Pons (tissue), 1 donor: Measurements from ENCODE around the gene STC2.

Experiments
- DNase-seq: peaks from one replicate; pipeline ENCODE4 v3.0.0-alpha.2; 2016; ENCODE audit warnings: low spot score

The STC2 gene

DNA sequence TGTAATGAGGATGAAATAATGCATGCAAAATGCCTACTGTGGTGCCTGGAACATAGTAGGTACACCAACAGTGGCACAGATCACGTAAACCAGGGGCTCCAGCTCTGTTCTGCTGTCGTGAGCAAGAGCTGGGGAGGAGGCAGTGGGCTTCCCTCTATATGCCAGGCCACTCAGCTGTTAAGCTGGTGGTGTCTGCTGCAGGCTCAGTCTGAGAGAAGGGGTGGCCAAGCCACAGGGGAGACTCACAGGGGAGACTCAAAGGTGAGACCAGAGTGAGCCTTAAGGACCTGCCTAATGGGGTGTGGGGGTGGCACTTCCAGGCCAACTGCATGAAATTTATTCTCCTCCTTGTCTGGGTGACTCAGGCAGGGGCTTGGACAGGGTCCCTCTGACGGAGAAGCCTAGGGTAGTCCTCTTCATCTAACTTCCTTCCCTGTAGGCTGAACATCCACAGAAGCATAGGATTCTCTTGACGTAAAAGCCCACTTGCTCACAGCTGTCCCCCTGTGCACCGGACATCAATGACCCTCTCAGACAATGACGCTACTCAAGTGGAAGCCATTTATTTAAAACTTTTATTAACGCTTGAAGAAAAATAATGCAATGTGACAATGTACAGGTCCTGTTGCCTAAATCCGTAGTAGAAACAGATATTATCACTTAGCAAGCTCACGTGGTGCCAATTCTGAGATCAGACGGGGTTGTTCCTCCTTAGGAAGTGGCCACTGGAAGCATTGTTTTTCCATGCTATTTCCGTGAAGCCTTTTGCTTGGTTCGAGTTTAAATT, 13.9 kb downstream of the STC2 start:
- DNase-seq = no peak

DNA sequence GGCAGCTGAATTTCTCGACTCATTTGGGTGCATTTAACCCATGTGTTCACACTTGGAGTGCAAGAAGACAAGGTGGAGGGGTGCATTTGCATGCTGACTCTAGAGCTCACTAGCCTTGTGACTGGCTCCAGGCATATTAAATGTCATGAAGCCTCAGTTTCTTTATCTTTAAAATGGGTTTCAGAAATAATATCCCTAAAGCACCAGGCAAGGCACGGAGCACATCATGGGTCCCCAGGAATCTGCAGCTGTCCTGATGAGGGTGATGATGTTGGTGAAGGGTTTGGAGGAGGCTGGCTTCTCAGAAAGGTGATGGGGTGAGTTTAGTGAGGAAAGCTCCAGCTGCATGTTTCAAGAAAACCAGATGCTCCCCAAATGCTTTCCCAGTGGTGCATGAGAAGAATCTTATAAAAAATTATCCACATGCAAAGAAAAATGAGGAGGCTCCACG, 14.8 kb downstream of the STC2 start:
- DNase-seq = no peak

DNA sequence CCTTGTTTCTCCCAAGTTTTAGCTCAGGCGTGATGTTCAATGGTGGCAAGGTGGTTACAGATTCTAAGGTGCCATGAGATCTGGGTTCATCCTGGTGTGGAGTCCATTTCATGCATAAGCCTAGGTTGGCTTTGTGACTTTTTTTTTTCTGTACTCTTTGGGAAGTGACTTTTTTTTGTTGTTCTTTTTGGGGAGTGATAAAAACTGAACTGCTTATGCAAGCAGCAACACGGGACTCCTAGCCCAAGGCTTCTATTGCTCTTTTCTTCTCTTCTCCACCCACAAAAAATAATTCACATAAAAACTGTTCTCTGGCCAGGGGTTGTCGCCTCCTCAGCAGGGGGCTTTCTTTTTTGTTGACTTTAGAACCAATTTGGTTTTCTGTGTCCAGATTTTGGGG, 15.4 kb downstream of the STC2 start:
- DNase-seq = no peak

DNA sequence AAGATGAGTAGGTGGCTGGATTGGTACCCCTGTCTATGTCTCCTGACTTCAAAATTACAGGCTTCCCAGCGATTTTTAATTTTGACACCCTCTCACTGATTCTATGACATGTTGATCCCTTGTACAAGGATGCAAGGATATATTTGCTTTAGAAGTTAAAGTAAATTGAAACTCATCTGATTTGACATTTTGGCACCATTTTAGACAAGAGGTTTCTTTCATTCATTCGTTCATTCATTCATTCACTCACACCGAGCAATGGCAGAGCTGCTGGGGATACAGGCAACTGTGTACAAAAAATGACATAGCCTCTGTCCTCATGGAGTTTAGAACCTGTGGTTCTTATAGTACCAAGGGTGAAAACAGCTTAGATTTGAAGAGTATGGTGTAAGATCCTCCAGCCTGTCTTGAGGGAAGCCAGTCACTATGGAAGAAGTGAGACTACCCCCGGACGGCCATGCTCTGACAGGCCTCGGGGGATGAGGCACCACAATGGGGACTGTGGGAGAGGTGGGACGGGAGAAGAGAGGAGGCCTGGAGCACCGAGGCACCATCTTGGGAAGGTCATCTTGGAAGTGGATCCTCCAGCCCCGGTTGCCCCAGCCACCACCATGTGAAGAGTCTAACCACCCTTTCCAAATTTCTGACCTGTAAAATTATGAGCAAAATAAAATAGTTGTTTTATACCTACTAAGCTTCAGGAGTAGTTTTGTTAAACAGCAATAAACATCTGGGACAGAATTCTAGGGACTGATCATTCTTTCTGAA, 16.2 kb downstream of the STC2 start:
- DNase-seq = no peak

DNA sequence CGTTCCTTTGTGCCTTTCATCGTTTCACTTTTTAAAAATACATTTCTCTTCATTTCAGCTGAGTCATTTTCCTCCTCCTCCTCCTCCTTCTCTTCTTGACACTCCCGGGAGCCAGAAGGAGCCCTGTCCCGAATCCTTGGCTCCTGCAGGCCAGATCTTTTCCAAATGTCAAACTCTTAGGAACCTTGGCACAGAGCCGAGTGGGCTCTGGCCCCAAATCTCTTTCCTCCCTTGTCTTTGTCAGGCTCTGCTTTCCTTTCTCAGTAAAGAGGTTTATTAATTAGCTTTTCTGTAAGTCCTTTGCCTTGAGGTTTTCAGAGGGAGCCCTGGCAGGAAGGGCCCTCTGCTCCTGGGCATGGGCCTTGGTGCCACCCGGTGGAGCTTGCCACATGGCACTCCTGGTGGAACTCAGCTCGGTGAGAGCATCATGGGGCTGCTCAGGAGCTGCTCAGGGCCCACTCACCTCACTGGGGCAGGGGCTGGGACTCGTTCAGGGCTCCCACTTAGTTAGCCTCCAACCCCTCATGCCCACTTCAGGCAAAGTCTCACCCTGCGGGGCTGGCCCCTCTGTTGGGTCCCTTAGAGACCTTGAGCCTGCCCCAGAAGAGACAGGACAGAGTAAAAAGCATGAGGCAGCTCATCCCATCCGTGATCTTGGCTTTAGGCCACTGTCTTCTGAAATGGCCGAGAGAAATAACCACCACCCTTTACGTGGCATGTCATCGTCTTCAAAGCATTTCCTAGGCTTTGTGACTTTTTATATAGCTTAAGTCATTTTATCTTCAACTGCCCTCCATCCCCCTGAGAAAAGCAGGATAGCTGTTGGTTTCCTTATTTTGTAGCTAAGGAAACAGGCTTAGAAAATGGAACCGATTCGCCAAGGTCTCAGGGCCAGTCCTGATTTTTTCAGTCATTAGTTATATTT, 17.1 kb downstream of the STC2 start:
- DNase-seq = peak; percentile 73

DNA sequence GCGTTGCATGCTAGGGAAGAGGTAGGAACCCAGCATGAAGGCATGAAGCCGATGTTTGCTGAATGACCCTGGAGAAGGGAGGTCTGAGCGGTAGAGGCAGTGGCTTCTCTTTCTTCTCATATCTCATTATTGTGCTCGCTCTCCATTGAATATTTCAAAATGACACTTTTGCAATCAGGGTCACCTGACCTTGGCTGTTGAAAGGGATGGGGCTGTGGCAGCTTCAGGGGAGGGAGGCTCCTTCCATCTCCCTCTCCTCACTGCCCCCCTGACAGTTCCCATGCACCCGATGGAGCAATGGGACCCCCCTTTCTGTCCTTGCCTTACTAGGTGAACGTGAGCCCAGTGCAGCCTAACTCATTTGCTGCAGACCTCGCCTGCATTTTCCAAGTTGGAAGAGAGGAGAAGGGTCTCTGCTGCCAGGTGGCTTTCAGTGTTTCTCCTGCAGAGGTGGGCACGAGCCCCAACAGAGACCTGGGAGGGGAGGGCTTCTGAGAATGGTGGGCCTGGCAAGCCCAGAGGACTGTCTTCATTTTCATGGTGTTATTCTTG, 17.9 kb downstream of the STC2 start:
- DNase-seq = no peak

DNA sequence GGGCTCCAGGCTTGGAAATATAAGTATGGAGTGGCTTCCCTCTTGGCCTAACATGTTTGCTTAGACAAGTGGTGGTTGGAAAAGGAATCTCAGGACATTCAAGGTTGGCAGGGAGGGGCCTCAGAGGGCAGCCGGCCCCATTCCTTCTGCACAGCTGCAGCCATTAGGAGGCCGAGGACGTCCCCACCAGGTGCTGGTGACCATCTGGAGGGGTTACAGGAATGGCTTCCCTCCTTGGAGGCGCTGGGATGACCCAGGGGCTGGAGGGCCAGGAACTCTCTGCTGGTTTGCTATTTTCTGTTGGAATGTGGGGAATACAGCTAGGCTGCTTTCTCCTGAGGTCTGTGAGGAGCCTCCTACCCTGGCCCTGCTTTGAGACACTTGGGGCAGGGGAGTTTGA, 18.5 kb downstream of the STC2 start:
- DNase-seq = no peak

DNA sequence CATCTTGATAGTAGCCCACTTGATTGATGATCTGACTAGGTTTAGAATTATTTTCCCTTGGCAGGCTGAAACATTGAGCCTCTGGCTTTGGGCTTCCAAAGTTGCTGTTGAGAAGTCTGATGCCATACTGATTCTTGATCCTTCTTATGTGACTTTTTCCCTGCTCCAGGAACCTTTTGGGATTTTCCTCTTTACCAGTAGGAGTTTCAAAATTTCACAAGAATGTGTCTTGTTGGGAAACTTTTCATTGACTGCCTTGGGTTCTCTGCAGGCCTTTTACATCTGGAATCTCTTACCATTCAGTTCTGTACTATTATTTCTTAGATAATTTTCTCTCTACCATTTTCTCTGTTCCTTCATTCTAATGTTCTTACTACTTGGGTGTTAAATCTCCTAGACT, 20.0 kb downstream of the STC2 start:
- DNase-seq = no peak

DNA sequence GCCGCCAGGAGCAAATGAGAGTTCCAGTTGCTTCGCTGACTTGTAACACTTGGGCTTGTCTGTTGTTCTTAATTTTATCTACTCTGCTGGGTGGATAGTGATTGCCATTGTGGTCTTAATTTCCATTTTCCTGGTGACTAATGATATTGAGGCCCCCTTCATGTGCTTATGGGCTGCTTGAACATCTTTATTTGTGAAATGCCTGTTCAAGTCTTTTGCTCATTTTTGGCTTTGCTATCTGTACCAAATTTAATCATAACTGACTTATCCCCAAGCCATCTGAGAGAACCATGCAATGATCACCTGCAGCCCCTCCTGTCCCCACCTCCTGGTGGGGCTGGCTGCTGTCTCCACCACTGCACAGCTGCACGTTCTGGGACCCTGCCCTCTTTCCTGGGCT, 20.5 kb downstream of the STC2 start:
- DNase-seq = no peak

DNA sequence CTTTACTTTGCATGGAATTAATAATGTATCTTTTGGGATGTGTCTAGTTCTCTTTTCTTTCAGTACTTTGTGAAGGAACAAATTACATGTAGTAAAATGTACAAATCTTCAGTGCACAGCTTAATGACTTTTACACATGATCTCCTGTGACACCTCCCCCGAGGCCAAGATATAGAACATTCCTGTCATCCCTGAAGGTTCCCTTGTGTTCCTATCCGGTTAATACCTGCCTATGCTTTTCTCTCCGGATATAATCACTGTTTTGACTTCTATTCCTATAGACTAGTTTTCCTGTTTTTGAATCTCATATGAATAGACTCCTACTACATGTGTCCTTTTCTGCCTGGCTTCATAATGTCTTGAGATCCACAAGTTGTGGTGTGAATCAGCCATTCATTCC, 21.5 kb downstream of the STC2 start:
- DNase-seq = no peak

DNA sequence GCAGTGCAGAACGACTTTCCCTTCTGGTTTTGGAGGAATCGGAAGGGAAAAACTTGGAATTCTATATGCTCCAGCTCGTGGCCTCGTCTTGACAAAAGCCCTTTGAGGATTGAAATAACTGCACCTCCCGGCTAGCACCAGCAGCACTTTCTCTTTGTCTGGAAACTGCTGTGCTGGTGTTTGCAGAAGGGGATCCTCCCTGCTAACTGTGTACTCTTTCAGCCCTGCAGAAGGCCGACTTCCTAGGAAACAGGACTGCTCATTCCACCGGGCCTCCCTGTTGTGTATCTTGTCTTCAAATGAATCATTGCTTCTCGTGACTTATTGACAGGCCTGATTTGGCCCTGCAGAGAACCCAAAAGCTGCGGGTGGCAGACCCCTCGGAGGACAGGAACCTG, 23.6 kb downstream of the STC2 start:
- no peak for DNase-seq

DNA sequence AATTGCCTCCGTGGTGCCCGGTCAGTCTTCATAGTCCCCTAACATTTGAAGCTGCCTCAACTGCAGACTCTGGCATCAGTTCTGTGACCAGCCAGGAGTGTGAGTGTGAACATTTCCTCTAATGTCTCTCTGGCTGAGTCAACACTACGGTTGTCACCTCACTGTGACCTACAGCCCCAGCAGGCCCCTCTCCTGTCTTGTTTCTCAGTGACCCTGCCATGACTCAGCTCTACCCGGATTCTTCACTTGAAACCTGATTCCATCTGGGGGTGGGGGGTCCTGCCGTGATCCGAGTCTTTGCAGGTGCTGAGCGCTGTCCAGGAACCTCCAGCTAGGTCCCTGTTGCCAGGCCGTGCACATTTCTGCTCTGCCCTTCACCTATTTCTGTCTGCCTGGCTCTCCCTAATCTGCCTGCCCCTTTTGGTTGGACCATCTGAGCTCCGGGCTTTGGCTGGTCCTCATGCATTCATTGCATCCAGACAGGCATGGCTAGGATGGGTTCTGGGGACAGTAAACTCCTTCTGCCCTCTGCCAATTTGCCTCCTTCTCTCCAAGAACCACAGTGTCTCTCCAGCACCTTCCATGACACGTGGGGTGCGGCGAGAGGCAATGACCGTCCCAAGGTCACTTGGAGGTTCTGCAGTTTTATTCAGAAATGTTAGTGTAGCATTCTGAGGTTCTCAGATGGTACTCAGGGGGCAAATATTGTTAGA, 24.2 kb downstream of the STC2 start:
- no peak for DNase-seq

DNA sequence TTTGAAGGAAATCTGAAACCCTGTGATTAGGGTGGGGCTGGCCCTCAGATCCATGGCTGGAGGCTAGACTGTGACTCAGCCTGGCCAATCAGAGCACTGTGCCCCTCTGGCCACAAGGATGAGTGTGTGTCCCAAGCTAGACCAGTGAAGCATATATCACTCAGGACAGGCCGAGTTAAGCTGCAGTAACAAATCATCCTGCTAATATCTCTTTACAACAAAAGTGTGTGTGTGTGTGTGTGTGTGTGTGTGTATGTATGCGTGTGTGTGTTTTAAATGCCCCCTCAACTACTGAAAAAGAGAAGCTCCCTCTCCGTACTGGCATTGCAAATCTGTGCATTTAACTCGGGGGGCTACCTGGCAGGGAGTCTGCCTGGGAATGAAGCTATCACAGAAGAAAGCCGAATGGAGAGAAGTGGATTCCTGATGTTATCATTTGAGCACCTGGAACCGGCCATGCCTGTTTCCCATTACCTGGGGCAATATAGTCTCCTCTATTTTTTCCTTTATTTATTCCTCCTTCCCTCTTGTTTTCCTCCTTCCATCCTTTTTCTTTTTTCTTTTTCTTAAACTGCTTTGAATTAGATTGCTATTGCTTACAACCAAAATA, 25.6 kb downstream of the STC2 start:
- no peak for DNase-seq

DNA sequence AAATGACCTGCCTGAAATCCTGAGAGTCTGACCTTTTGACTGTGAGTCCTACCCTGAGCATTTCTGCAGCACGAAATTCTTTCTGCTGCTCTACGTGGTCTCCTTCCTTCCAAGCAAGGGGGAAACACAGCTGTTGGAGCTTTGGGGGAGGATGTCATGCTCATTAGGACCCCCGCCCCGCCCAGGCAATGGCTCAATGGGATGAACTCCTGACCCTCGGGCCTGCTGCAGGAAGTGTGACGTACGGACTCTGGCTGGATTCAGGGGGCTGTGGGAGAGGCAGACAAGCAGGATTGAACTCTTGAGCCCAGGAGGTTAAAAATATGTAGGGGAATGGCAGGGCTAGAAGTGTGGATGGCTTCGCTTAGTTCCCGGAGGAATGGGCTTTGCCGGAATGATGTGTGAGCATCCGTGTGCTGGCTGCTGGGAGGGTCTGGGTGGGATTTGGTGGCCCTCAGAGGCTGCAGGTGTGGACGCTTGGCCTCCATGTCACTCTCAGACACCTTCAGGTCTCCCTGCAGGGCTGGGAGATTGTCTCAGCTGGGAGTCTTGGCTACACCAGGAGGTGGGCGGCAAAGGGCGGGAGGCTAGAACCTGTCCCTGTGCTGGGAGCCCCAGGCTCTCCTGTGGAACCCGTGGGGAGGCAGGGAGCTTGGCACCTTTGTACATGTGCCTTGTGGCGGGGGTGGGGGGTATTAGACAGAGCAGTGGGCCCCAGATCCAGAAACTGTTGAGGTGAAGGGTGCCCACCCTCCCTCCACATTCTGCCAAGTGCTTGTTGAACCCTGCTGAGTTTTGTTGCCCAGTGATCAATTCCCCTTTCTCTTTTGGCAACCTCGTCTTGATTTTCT, 26.3 kb downstream of the STC2 start:
- DNase-seq = no peak

DNA sequence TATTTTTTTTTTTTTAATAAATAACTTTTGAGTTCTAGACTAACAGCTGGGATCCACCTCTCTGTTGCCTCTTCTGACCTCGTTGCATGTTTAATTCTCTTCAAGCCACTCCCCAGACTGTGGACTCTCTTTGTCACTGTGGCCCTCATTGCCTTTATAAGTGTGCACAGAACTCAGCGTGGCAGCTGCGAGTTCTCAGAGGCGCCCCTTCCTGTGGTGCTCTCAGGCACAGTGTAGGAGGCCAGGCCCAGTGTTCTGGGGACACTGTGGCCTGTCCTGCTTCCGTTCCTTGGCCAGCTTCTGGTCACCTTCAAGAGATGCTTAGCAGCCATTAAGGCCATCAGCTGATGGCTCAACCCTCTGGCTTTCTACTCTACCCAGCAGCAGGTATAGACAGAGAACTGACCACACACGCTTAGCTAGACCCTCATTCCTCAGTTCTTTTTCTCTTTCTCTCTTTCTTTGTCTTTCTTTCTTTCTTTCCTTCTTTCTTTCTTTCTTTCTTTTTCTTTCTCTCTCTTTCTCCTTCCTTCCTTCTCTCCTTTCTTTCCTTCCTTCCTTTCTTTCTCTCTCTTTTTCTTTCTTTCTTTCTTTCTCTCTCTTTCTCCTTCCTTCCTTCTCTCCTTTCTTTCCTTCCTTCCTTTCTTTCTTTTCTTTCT, 27.7 kb downstream of the STC2 start:
- no peak for DNase-seq

DNA sequence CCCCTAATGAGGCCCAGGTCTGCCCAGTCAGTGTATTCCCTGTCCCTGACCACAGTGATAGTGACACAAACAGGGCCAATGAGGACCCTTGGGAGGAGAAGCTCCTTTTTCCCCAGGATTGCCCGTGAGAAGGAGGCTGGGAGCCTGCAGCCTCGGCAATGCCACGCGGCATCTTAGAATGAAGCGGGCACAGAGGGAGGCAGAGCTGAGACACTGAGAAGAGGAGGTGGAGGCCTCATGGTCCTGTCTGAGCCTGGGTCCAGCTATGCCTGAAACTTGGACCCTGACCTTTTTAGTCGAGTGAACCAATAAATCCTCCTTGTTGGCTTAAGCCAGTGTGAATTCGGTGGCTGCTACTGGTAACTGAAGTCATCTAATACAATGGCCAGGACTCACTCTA, 28.4 kb downstream of the STC2 start:
- no peak for DNase-seq

DNA sequence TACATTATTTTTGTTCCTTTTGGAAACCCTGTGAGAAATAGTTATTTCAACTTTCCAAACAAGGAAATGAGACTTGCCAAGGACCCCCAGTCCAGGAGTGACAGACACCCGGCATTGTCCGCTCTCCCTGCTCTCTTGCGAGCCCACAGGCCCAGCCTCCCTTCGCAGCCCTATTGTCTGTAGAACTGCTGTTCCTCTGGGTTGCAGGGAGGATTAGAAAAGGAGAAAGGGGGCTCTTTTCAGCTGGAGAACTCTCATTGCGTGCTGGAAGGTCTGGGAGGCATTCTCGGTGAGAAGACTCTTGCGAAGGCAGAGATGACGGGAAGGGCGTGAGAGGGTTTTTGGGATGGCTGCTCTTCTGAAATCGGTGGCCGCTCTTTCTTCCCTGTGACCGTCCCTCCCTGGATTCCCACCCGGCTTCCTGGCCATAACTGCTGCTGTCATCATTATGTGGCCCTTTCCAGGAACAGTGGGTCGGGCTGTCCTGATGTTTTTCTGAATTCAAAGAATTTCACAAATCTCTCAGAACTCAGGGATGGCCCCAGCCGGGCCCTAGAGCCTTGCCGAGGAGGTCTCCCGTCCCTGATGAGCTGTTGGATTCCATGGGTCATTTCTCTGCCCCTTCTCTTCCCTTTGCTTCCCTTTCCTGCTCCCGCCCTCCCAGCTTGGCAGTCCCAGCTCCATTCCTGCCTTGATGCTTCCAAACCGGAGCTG, 29.8 kb downstream of the STC2 start:
- DNase-seq = no peak

DNA sequence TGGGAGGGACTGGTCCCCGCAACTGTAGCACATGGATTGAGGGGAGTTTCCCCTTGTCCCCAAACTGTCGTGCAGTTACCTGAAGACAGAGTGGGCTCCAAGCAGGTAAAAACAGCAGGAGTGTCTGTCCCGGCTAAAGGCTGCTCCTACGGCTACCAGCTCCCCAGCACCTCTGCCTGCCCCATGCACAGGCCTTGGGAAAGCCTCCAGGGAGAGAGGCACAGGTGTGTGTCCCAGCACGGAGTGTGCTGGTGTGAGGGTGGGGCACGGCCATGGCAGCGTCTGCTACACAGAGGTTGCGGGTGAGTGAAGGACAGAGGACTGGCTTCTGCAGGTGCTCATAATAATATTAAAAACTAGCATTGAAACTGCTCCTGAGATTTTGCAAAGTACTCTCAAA, 30.4 kb downstream of the STC2 start:
- DNase-seq = no peak
